H9 (cell line): ENCODE measurements around the gene SLC7A5. TPM values are rescaled to one million over a fixed set of nuclear protein-coding genes. Genes with fewer than 3 reads are reported as not detected.

Experiments used
- DNase-seq: peaks from one replicate; pipeline ENCODE4 v3.0.0-alpha.2; 2017
- H2AFZ ChIP-seq: one replicate; pipeline ENCODE4 v1.6.1; 2013; ENCODE audit warnings: mild to moderate bottlenecking, low read length, control low read depth, moderate library complexity
- H2AK5ac ChIP-seq: 2 replicates; pipeline ENCODE4 v1.6.1; 2013; ENCODE audit warnings: low read length, control low read depth, mixed read lengths; ENCODE audit not compliant: insufficient read length
- H2BK120ac ChIP-seq: one replicate; pipeline ENCODE4 v1.6.1; 2013; ENCODE audit warnings: low read depth, mild to moderate bottlenecking, low read length, control low read depth, inconsistent platforms; ENCODE audit not compliant: poor library complexity, severe bottlenecking
- H2BK12ac ChIP-seq: 2 replicates; pipeline ENCODE4 v1.6.1; 2013; ENCODE audit warnings: low read length, control low read depth, mixed read lengths, low read depth; ENCODE audit not compliant: insufficient read length
- H2BK15ac ChIP-seq: 2 replicates; pipeline ENCODE4 v1.6.1; 2013; ENCODE audit warnings: low read depth, low read length, control low read depth
- H2BK20ac ChIP-seq: one replicate; pipeline ENCODE4 v1.6.1; 2013; ENCODE audit warnings: low read depth, mild to moderate bottlenecking, low read length, control low read depth, inconsistent platforms; ENCODE audit not compliant: poor library complexity, severe bottlenecking
- H2BK5ac ChIP-seq: 2 replicates; pipeline ENCODE4 v1.6.1; 2013; ENCODE audit warnings: low read length, control low read depth, mixed read lengths; ENCODE audit not compliant: insufficient read length
- H3K14ac ChIP-seq: 2 replicates; pipeline ENCODE4 v1.6.1; 2013; ENCODE audit warnings: low read length, control low read depth; ENCODE audit not compliant: insufficient read depth
- H3K18ac ChIP-seq: 2 replicates; pipeline ENCODE4 v1.6.1; 2013; ENCODE audit warnings: low read depth, mild to moderate bottlenecking, mixed read lengths, low read length, control low read depth; ENCODE audit not compliant: insufficient read length
- H3K23ac ChIP-seq: 2 replicates; pipeline ENCODE4 v1.6.1; 2013; ENCODE audit warnings: low read length, control low read depth, mixed read lengths, low read depth; ENCODE audit not compliant: insufficient read length
- H3K23me2 ChIP-seq: 2 replicates; pipeline ENCODE4 v1.6.1; 2013; ENCODE audit warnings: low read depth, mild to moderate bottlenecking, mixed read lengths, low read length, control low read depth; ENCODE audit not compliant: insufficient read length, poor library complexity, severe bottlenecking
- H3K27ac ChIP-seq: 2 replicates; pipeline ENCODE4 v1.5.1; 2013; ENCODE audit warnings: low read length, control low read depth, mixed read lengths, low read depth; ENCODE audit not compliant: insufficient read length
- H3K27me3 ChIP-seq: 2 replicates; pipeline ENCODE4 v1.6.1; 2013; ENCODE audit warnings: low read length, control low read depth, inconsistent platforms; ENCODE audit not compliant: insufficient read depth
- H3K4ac ChIP-seq: 2 replicates; pipeline ENCODE4 v1.6.1; 2013; ENCODE audit warnings: low read depth, mild to moderate bottlenecking, control low read depth, inconsistent platforms, low read length, moderate library complexity
- H3K4me1 ChIP-seq: 2 replicates; pipeline ENCODE4 v1.6.1; 2013; ENCODE audit warnings: low read length, control low read depth, inconsistent platforms; ENCODE audit not compliant: insufficient read depth
- H3K4me2 ChIP-seq: 2 replicates; pipeline ENCODE4 v1.6.1; 2013; ENCODE audit warnings: low read length, control low read depth, mixed read lengths; ENCODE audit not compliant: insufficient read length, insufficient read depth
- H3K56ac ChIP-seq: 2 replicates; pipeline ENCODE4 v1.6.1; 2013; ENCODE audit warnings: low read depth, mild to moderate bottlenecking, mixed read lengths, low read length, control low read depth; ENCODE audit not compliant: insufficient read length
- H3K79me1 ChIP-seq: 2 replicates; pipeline ENCODE4 v1.6.1; 2013; ENCODE audit warnings: low read depth, mild to moderate bottlenecking, moderate library complexity, low read length, control low read depth, inconsistent platforms; ENCODE audit not compliant: insufficient read depth, poor library complexity, severe bottlenecking
- H3K79me2 ChIP-seq: 2 replicates; pipeline ENCODE4 v1.6.1; 2013; ENCODE audit warnings: low read length, control low read depth, inconsistent platforms; ENCODE audit not compliant: insufficient read depth
- H3K9ac ChIP-seq: 2 replicates; pipeline ENCODE4 v1.6.1; 2013; ENCODE audit warnings: low read length, control low read depth, mixed read lengths; ENCODE audit not compliant: insufficient read length; ENCODE audit errors: extremely low read depth
- H3K9me3 ChIP-seq: one replicate; pipeline ENCODE4 v1.6.1; 2013; ENCODE audit warnings: low read depth, low read length, inconsistent platforms; ENCODE audit not compliant: control insufficient read depth
- H3T11ph ChIP-seq: one replicate; pipeline ENCODE4 v1.6.1; 2013; ENCODE audit warnings: mild to moderate bottlenecking, low read length, control low read depth, inconsistent platforms
- H4K20me1 ChIP-seq: one replicate; pipeline ENCODE4 v1.6.1; 2013; ENCODE audit not compliant: control insufficient read depth, insufficient read length, insufficient read depth
- H4K5ac ChIP-seq: 2 replicates; pipeline ENCODE4 v1.6.1; 2013; ENCODE audit warnings: low read depth, mild to moderate bottlenecking, mixed read lengths, low read length, control low read depth; ENCODE audit not compliant: insufficient read length
- H4K8ac ChIP-seq: replicated peaks from 2 replicates; pipeline ENCODE4 v1.6.1; 2013; ENCODE audit warnings: low read length, control low read depth, mixed read lengths, low read depth; ENCODE audit not compliant: insufficient read length
- H4K91ac ChIP-seq: 2 replicates; pipeline ENCODE4 v1.6.1; 2013; ENCODE audit warnings: low read depth, mild to moderate bottlenecking, moderate library complexity, mixed read lengths, low read length, control low read depth; ENCODE audit not compliant: insufficient read length
- H3K27ac Mint-ChIP-seq, 3 experiments: 2 replicates in 2 of 3; 3 replicates in 1 of 3; pipeline ENCODE4 v1.8.0; 2020 to 2021; ENCODE audit warnings: mixed read lengths in 3 of 3, mild to moderate bottlenecking in 1 of 3, moderate library complexity in 1 of 3
- H3K27me3 Mint-ChIP-seq: 2 replicates; pipeline ENCODE4 v1.8.0; 2021; ENCODE audit warnings: low read depth, mild to moderate bottlenecking, moderate library complexity, mixed read lengths
- H3K36me3 Mint-ChIP-seq, 3 experiments: 2 replicates in 2 of 3; 3 replicates in 1 of 3; pipeline ENCODE4 v1.8.0; 2020 to 2021; ENCODE audit warnings: low read depth in 3 of 3, mixed read lengths in 3 of 3; ENCODE audit not compliant: insufficient read depth in 1 of 3
- H3K4me1 Mint-ChIP-seq, 2 experiments: 2 replicates each; pipeline ENCODE4 v1.8.0; 2020; ENCODE audit warnings: mixed read lengths in 2 of 2
- H3K4me3 Mint-ChIP-seq, 2 experiments: 2 replicates in 1 of 2; 3 replicates in 1 of 2; pipeline ENCODE4 v1.8.0; 2020 to 2021; ENCODE audit warnings: mild to moderate bottlenecking in 2 of 2, mixed read lengths in 2 of 2, moderate library complexity in 1 of 2
- H3K9me3 Mint-ChIP-seq, 2 experiments: 2 replicates in 1 of 2; 3 replicates in 1 of 2; pipeline ENCODE4 v1.8.0; 2020; ENCODE audit warnings: mild to moderate bottlenecking in 2 of 2, mixed read lengths in 2 of 2, moderate library complexity in 1 of 2
- CTCF ChIP-seq: fragments of 200-600 bp; sonication (generic); conservative IDR thresholded peaks from 3 replicates; pipeline ENCODE4 v1.8.0; 2021; ENCODE audit warnings: antibody characterized with exemption, mild to moderate bottlenecking
- WGBS: extraction: QIAGEN DNeasy Blood & Tissue Kit; methylation state at CpG from one replicate; pipeline ENCODE4 v1.1.7; 2013; ENCODE audit warnings: missing lambda C conversion rate, low lambda C conversion rate, mixed read lengths; ENCODE audit not compliant: insufficient read length; ENCODE audit errors: extremely low coverage; 5-methylcytosine and 5-hydroxymethylcytosine counted together
- total RNA-seq: library from RNA; stranded (reverse); gene quantifications from 2 replicates; pipeline ENCODE4 v1.2.1, GENCODE V29; 2021

SLC7A5 gene
- total RNA-seq, 1 experiment from 2014 or later, result 217 TPM

GRCh38 chr16:87829622-87829980, 39.7 kb downstream of the SLC7A5 start:
- Histone ChIP-seq H3K4me1 (peaks cover 2% of the 10 kb centered on the region; the same call in 1 of the 2 replicates), H3K18ac (no peak overlapping the region), H2BK15ac (no peak overlapping the region), H3K79me1 (no peaks in the 10 kb centered on the region), H3T11ph (no peak overlapping the region), H2BK120ac (no peak overlapping the region), H3K23ac (no peak overlapping the region), H3K79me2 (no peaks in the 10 kb centered on the region), H3K56ac (no peak overlapping the region), H3K27me3 (no peaks in the 10 kb centered on the region), H3K9ac (no peak overlapping the region), H4K8ac (no peak overlapping the region), H4K91ac (no peak overlapping the region), H2BK12ac (no peak overlapping the region), H3K4ac (no peak overlapping the region), H2AK5ac (no peak overlapping the region), H2BK20ac (no peak overlapping the region), H3K23me2 (no peaks in the 10 kb centered on the region), H3K4me2 (no peak overlapping the region), H4K20me1 (no peaks in the 10 kb centered on the region), H3K9me3 (no peaks in the 10 kb centered on the region), H3K14ac (no peak overlapping the region), H4K5ac (no peak overlapping the region), H2AFZ (no peak overlapping the region), H3K27ac (no peak overlapping the region), H2BK5ac (no peak overlapping the region)
- Mint-ChIP-seq H3K4me1 (peaks cover 39 to 52% of the 10 kb centered on the region in 2 experiments), H3K27me3 (no peaks in the 10 kb centered on the region; the same call in 1 of the 2 replicates), H3K36me3 (peaks cover 7 to 42% (median 38%) of the 10 kb centered on the region in 3 experiments), H3K27ac (peak overlapping the region in 2 of 3 experiments; percentile 39 to 44; a peak in 2 of 7 replicates), H3K9me3 (no peaks in the 10 kb centered on the region), H3K4me3 (no peak overlapping the region)
- DNase-seq, result no peak
- WGBS, result no CpG with 5 or more reads among the region's 13 CpGs
- TF ChIP-seq CTCF, result no peak
